Mammary epithelial cell (primary cell): ENCODE results near the gene ABCG1.

ENCODE experiments used
- CTCF ChIP-seq, 2 donors: IDR thresholded peaks in 1 of 2; conservative IDR thresholded peaks in 1 of 2; 2 replicates each; pipeline ENCODE4 v1.5.1; 2011 to 2012; ENCODE audit warnings: inconsistent platforms in 2 of 2, low read length in 2 of 2, mild to moderate bottlenecking in 2 of 2, control low read depth in 1 of 2, low read depth in 1 of 2; ENCODE audit not compliant: insufficient read depth in 1 of 2; ENCODE audit errors: extremely low read depth in 1 of 2
- EZH2 ChIP-seq: IDR thresholded peaks from 2 replicates; pipeline ENCODE4 v1.6.1; 2012; ENCODE audit warnings: low read length, inconsistent platforms, borderline replicate concordance

- TF ChIP-seq CTCF (conservative IDR thresholded peaks at IDR 0.05 in 1 of 2, IDR thresholded peaks at IDR 0.05 in 1 of 2; ENCODE audit: extremely low read depth in 1 of 2, insufficient read depth in 1 of 2, low read depth in 1 of 2, low read length in 2 of 2) (no peak), EZH2 (no peak)
These were observed 15.6 kb upstream of the ABCG1 start for GRCh38 chr21:42203321-42203720.
